ENCODE data around the gene CCDC167.

The CCDC167 gene

GRCh38 chr6:37528541-37528940 lies 28.8 kb upstream of the CCDC167 start:
- DNase-seq = no peak

- no peak for DNase-seq
Measured at GRCh38 chr6:37525460-37526357, 26.0 kb upstream of the CCDC167 start.

- DNase-seq = no peak
Measured at GRCh38 chr6:37524970-37525318, 25.3 kb upstream of the CCDC167 start.

GRCh38 chr6:37524025-37524969 lies 24.6 kb upstream of the CCDC167 start:
- DNase-seq = no peak

- DNase-seq = no peak
Measured at GRCh38 chr6:37523412-37523811, 23.7 kb upstream of the CCDC167 start.

GRCh38 chr6:37522836-37523235 lies 23.1 kb upstream of the CCDC167 start:
- no peak for DNase-seq

- no peak for DNase-seq
Measured at GRCh38 chr6:37521674-37522073, 22.0 kb upstream of the CCDC167 start.

GRCh38 chr6:37520926-37521325 lies 21.2 kb upstream of the CCDC167 start:
- no peak for DNase-seq

GRCh38 chr6:37519461-37519860 lies 19.8 kb upstream of the CCDC167 start:
- no peak for DNase-seq

- no peak for DNase-seq
Measured at GRCh38 chr6:37518116-37518515, 18.4 kb upstream of the CCDC167 start.

- DNase-seq = no peak
Measured at GRCh38 chr6:37517411-37517812, 17.7 kb upstream of the CCDC167 start.

- DNase-seq = no peak
Measured at GRCh38 chr6:37516920-37517405, 17.3 kb upstream of the CCDC167 start.

GRCh38 chr6:37516076-37516919 lies 16.6 kb upstream of the CCDC167 start:
- DNase-seq = peak; percentile 26

GRCh38 chr6:37515712-37516075 lies 16.0 kb upstream of the CCDC167 start:
- DNase-seq = peak; percentile 14

GRCh38 chr6:37514837-37515236 lies 15.1 kb upstream of the CCDC167 start:
- no peak for DNase-seq

- DNase-seq = no peak
Measured at GRCh38 chr6:37514321-37514771, 14.7 kb upstream of the CCDC167 start.

- DNase-seq = no peak
Measured at GRCh38 chr6:37513576-37513975, 13.9 kb upstream of the CCDC167 start.

GRCh38 chr6:37513155-37513554 lies 13.5 kb upstream of the CCDC167 start:
- no peak for DNase-seq

- no peak for DNase-seq
Measured at GRCh38 chr6:37512400-37513011, 12.8 kb upstream of the CCDC167 start.

- DNase-seq = no peak
Measured at GRCh38 chr6:37511910-37512399, 12.3 kb upstream of the CCDC167 start.

GRCh38 chr6:37511201-37511600 lies 11.5 kb upstream of the CCDC167 start:
- DNase-seq = no peak
